WTC11 (cell line): Measurements from ENCODE around the gene NXN. TPM values are rescaled to one million over a fixed set of nuclear protein-coding genes. Genes with fewer than 3 reads are reported as not detected.

Source experiments
- ATF1 ChIP-seq: sonication (generic); formaldehyde crosslinking; IDR thresholded peaks from 2 replicates; pipeline ENCODE4 v1.8.1; 2023; ENCODE audit warnings: mild to moderate bottlenecking, moderate library complexity, missing genetic modification reagents
- CBFB ChIP-seq: sonication (generic); formaldehyde crosslinking; IDR thresholded peaks from 2 replicates; pipeline ENCODE4 v1.8.1; 2022; ENCODE audit warnings: mild to moderate bottlenecking, low read depth, missing genetic modification reagents
- ETV6 ChIP-seq: sonication (generic); formaldehyde crosslinking; IDR thresholded peaks from 2 replicates; pipeline ENCODE4 v1.8.1; 2022; ENCODE audit warnings: mild to moderate bottlenecking, missing genetic modification reagents
- GABPB1 ChIP-seq: sonication (generic); formaldehyde crosslinking; IDR thresholded peaks from 2 replicates; pipeline ENCODE4 v1.8.1; 2023; ENCODE audit warnings: mild to moderate bottlenecking, missing genetic modification reagents
- IRF2 ChIP-seq: sonication (generic); formaldehyde crosslinking; IDR thresholded peaks from 2 replicates; pipeline ENCODE4 v1.8.0; 2022; ENCODE audit warnings: low read depth, missing genetic modification reagents, borderline replicate concordance
- JAZF1 ChIP-seq: fragments of 250-450 bp; sonication (Bioruptor Pico); IDR thresholded peaks from 2 replicates; pipeline ENCODE4 v1.9.0; 2021; ENCODE audit warnings: moderate library complexity, mild to moderate bottlenecking, inconsistent platforms
- JUN ChIP-seq: sonication (generic); formaldehyde crosslinking; IDR thresholded peaks from 2 replicates; pipeline ENCODE4 v1.8.0; 2023; ENCODE audit warnings: mild to moderate bottlenecking, missing genetic modification reagents
- KAT7 ChIP-seq: sonication (generic); formaldehyde crosslinking; IDR thresholded peaks from 2 replicates; pipeline ENCODE4 v1.8.1; 2023; ENCODE audit warnings: missing genetic modification reagents, mild to moderate bottlenecking, borderline replicate concordance
- NFYB ChIP-seq: sonication (generic); formaldehyde crosslinking; conservative IDR thresholded peaks from 2 replicates; pipeline ENCODE4 v1.8.0; 2022; ENCODE audit warnings: low read depth, missing genetic modification reagents
- NR1H2 ChIP-seq: sonication (generic); formaldehyde crosslinking; IDR thresholded peaks from 2 replicates; pipeline ENCODE4 v1.9.0; 2021; ENCODE audit warnings: mild to moderate bottlenecking, moderate library complexity, missing genetic modification reagents
- OVOL2 ChIP-seq: fragments of 250-450 bp; sonication (Bioruptor Pico); IDR thresholded peaks from 2 replicates; pipeline ENCODE4 v1.9.0; 2021; ENCODE audit warnings: mild to moderate bottlenecking, borderline replicate concordance
- PRRX2 ChIP-seq: fragments of 250-450 bp; sonication (Bioruptor Pico); IDR thresholded peaks from 2 replicates; pipeline ENCODE4 v1.8.0; 2021; ENCODE audit warnings: mild to moderate bottlenecking
- SMAD3 ChIP-seq: sonication (generic); formaldehyde crosslinking; IDR thresholded peaks from 2 replicates; pipeline ENCODE4 v1.8.0; 2022; ENCODE audit warnings: missing genetic modification reagents, mild to moderate bottlenecking, borderline replicate concordance
- SOX15 ChIP-seq: fragments of 250-450 bp; sonication (Bioruptor Pico); IDR thresholded peaks from 2 replicates; pipeline ENCODE4 v1.9.0; 2021; ENCODE audit warnings: mild to moderate bottlenecking
- SP1 ChIP-seq: sonication (generic); formaldehyde crosslinking; conservative IDR thresholded peaks from 2 replicates; pipeline ENCODE4 v1.8.1; 2022; ENCODE audit warnings: missing genetic modification reagents
- TEAD4 ChIP-seq: sonication (generic); formaldehyde crosslinking; IDR thresholded peaks from 2 replicates; pipeline ENCODE4 v1.8.0; 2022; ENCODE audit warnings: mild to moderate bottlenecking, missing genetic modification reagents
- TP53 ChIP-seq: sonication (generic); formaldehyde crosslinking; IDR thresholded peaks from 2 replicates; pipeline ENCODE4 v1.8.1; 2023; ENCODE audit warnings: mild to moderate bottlenecking, missing genetic modification reagents
- ZNF396 ChIP-seq: fragments of 250-450 bp; sonication (Bioruptor Pico); IDR thresholded peaks from 2 replicates; pipeline ENCODE4 v1.8.0; 2021; ENCODE audit warnings: mild to moderate bottlenecking, moderate library complexity, borderline replicate concordance
- ZNF423 ChIP-seq: fragments of 250-450 bp; sonication (Bioruptor Pico); IDR thresholded peaks from 2 replicates; pipeline ENCODE4 v2.1.2; 2022; ENCODE audit warnings: mild to moderate bottlenecking, moderate library complexity
- total RNA-seq: library from RNA; stranded (reverse); gene quantifications from 3 replicates; pipeline ENCODE4 v1.2.3, GENCODE V29; 2021
- TF ChIP-seq, protein P1 (sequence below): sonication (generic); formaldehyde crosslinking; IDR thresholded peaks from 2 replicates; pipeline ENCODE4 v1.8.1; 2023; ENCODE audit warnings: mild to moderate bottlenecking, moderate library complexity, missing genetic modification reagents
- TF ChIP-seq, protein P2 (sequence below): fragments of 250-450 bp; sonication (Bioruptor Pico); conservative IDR thresholded peaks from 2 replicates; pipeline ENCODE4 v1.9.0; 2021; ENCODE audit warnings: mild to moderate bottlenecking
- TF ChIP-seq, protein P3 (sequence below): sonication (generic); formaldehyde crosslinking; IDR thresholded peaks from 2 replicates; pipeline ENCODE4 v1.8.1; 2023; ENCODE audit warnings: mild to moderate bottlenecking, missing genetic modification reagents, moderate library complexity
- TF ChIP-seq, protein P4 (sequence below): fragments of 250-450 bp; sonication (Bioruptor Pico); IDR thresholded peaks from 2 replicates; pipeline ENCODE4 v2.1.2; 2022; ENCODE audit warnings: mild to moderate bottlenecking, moderate library complexity
- TF ChIP-seq, protein P5 (sequence below): sonication (generic); formaldehyde crosslinking; IDR thresholded peaks from 2 replicates; pipeline ENCODE4 v1.8.1; 2022; ENCODE audit warnings: low read depth, missing genetic modification reagents, borderline replicate concordance
- TF ChIP-seq, protein P6 (sequence below): sonication (generic); formaldehyde crosslinking; IDR thresholded peaks from 2 replicates; pipeline ENCODE4 v1.8.0; 2022; ENCODE audit warnings: mild to moderate bottlenecking, missing genetic modification reagents
- TF ChIP-seq, protein P7 (sequence below): sonication (generic); formaldehyde crosslinking; IDR thresholded peaks from 2 replicates; pipeline ENCODE4 v1.8.1; 2023; ENCODE audit warnings: mild to moderate bottlenecking, missing genetic modification reagents, borderline replicate concordance

Gene NXN
- total RNA-seq, 1 experiment from 2014 or later = 96.8 TPM

DNA sequence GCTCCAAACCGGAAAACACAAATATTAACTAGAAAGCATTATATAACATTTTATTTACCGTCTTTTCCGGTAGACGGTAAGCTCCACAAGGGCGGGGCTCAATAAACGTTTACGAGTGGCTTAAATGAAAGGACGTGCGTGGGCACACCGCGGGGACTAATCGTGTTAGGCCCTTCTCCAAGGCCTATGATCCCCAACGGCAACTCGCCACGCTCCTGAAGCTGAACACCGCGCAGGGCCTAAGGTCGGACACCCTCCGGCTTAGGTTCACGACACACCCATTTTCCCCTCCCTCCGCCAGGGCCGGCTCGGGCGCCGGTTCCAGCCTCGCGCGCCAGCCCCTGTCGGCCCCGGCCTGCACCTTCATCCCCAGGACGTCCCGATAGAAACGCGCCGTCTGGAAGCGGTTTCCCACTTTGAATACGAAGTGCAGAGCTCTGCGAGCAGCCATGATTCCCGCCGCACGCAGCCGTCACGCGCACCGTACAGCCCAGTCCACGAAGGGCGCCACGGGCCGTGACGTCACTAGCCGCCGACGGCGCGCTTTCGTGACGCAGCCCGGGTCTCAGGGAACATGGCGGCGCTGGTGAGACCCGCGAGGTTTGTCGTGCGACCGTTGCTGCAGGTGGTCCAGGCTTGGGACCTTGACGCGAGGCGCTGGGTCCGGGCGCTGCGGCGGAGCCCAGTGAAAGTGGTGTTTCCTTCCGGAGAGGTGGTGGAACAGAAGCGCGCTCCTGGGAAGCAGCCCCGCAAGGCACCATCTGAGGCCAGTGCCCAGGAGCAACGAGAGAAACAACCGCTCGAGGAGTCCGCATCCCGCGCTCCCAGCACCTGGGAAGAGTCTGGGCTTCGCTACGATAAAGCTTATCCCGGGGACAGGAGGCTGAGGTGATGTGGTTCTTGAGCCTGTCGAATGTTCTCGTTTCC, 197.5 kb downstream of the NXN start, which contains the start of the genes GLOD4 and MRM3 (continued):
- TF ChIP-seq NR1H2 (no peak), JUN (CRISPR knock-in tag) (no peak), TP53 (CRISPR knock-in tag) (peak; percentile 92), SP1 (CRISPR knock-in tag) (peak; percentile 85), SMAD3 (CRISPR knock-in tag) (peak; percentile 94), GABPB1 (peak; percentile 51; the same call in 1 of the 2 replicates), KAT7 (no peak), ZNF396 (CRISPR knock-in tag) (no peak), IRF2 (CRISPR knock-in tag) (no peak), CBFB (CRISPR knock-in tag) (no peak), OVOL2 (no peak), PRRX2 (CRISPR knock-in tag) (no peak), ETV6 (CRISPR knock-in tag) (peak; percentile 82; the same call in 1 of the 2 replicates), NFYB (CRISPR knock-in tag) (peak; percentile 51; the same call in 1 of the 2 replicates), ATF1 (CRISPR knock-in tag) (peak; percentile 100; the same call in 1 of the 2 replicates), JAZF1 (CRISPR knock-in tag) (no peak), ZNF423 (CRISPR knock-in tag) (no peak), SOX15 (no peak), TEAD4 (CRISPR knock-in tag) (no peak)
- TF ChIP-seq, protein P1, sequence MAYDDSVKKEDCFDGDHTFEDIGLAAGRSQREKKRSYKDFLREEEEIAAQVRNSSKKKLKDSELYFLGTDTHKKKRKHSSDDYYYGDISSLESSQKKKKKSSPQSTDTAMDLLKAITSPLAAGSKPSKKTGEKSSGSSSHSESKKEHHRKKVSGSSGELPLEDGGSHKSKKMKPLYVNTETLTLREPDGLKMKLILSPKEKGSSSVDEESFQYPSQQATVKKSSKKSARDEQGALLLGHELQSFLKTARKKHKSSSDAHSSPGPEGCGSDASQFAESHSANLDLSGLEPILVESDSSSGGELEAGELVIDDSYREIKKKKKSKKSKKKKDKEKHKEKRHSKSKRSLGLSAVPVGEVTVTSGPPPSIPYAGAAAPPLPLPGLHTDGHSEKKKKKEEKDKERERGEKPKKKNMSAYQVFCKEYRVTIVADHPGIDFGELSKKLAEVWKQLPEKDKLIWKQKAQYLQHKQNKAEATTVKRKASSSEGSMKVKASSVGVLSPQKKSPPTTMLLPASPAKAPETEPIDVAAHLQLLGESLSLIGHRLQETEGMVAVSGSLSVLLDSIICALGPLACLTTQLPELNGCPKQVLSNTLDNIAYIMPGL (CRISPR knock-in tag) = peak; percentile 95
- TF ChIP-seq, protein P2, sequence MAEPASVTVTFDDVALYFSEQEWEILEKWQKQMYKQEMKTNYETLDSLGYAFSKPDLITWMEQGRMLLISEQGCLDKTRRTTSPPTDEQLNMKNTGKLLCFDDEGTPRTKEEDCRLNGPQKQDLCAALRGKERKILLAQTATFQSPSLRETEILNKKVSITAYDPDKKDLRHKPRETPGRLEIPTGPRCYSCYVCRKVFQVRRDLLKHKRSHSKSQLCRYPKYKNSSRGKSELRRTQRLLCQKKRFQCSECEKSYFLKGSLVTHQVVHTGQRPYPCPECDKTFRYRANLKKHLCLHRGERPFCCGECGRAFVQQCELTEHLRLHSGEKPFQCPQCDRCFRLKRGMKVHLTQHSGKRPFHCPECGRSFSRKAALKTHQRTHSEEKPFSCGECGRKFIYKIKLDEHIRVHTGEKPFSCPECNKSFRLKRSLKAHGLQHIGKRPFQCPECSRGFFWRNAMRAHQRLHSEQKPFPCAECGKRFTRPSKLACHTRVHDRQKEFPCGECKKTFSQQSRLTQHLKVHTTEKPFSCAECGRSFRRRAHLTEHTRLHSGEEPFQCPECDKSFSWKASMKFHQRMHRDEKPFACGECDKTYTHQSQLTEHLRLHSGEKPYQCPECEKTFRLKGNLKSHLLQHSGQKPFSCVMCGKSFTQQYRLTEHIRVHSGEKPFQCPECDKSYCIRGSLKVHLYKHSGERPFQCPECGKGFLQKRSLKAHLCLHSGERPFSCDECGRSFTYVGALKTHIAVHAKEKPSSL (CRISPR knock-in tag) = no peak
- TF ChIP-seq, protein P3, sequence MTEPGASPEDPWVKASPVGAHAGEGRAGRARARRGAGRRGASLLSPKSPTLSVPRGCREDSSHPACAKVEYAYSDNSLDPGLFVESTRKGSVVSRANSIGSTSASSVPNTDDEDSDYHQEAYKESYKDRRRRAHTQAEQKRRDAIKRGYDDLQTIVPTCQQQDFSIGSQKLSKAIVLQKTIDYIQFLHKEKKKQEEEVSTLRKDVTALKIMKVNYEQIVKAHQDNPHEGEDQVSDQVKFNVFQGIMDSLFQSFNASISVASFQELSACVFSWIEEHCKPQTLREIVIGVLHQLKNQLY (CRISPR knock-in tag) = 0 out of 2 replicates have a peak, but pooled peaks have one; percentile 72
- TF ChIP-seq, protein P4, sequence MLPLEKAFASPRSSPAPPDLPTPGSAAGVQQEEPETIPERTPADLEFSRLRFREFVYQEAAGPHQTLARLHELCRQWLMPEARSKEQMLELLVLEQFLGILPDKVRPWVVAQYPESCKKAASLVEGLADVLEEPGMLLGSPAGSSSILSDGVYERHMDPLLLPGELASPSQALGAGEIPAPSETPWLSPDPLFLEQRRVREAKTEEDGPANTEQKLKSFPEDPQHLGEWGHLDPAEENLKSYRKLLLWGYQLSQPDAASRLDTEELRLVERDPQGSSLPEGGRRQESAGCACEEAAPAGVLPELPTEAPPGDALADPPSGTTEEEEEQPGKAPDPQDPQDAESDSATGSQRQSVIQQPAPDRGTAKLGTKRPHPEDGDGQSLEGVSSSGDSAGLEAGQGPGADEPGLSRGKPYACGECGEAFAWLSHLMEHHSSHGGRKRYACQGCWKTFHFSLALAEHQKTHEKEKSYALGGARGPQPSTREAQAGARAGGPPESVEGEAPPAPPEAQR = no peak
- TF ChIP-seq, protein P5, sequence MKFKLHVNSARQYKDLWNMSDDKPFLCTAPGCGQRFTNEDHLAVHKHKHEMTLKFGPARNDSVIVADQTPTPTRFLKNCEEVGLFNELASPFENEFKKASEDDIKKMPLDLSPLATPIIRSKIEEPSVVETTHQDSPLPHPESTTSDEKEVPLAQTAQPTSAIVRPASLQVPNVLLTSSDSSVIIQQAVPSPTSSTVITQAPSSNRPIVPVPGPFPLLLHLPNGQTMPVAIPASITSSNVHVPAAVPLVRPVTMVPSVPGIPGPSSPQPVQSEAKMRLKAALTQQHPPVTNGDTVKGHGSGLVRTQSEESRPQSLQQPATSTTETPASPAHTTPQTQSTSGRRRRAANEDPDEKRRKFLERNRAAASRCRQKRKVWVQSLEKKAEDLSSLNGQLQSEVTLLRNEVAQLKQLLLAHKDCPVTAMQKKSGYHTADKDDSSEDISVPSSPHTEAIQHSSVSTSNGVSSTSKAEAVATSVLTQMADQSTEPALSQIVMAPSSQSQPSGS = no peak
- TF ChIP-seq, protein P6, sequence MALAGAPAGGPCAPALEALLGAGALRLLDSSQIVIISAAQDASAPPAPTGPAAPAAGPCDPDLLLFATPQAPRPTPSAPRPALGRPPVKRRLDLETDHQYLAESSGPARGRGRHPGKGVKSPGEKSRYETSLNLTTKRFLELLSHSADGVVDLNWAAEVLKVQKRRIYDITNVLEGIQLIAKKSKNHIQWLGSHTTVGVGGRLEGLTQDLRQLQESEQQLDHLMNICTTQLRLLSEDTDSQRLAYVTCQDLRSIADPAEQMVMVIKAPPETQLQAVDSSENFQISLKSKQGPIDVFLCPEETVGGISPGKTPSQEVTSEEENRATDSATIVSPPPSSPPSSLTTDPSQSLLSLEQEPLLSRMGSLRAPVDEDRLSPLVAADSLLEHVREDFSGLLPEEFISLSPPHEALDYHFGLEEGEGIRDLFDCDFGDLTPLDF (CRISPR knock-in tag) = no peak
- TF ChIP-seq, protein P7, sequence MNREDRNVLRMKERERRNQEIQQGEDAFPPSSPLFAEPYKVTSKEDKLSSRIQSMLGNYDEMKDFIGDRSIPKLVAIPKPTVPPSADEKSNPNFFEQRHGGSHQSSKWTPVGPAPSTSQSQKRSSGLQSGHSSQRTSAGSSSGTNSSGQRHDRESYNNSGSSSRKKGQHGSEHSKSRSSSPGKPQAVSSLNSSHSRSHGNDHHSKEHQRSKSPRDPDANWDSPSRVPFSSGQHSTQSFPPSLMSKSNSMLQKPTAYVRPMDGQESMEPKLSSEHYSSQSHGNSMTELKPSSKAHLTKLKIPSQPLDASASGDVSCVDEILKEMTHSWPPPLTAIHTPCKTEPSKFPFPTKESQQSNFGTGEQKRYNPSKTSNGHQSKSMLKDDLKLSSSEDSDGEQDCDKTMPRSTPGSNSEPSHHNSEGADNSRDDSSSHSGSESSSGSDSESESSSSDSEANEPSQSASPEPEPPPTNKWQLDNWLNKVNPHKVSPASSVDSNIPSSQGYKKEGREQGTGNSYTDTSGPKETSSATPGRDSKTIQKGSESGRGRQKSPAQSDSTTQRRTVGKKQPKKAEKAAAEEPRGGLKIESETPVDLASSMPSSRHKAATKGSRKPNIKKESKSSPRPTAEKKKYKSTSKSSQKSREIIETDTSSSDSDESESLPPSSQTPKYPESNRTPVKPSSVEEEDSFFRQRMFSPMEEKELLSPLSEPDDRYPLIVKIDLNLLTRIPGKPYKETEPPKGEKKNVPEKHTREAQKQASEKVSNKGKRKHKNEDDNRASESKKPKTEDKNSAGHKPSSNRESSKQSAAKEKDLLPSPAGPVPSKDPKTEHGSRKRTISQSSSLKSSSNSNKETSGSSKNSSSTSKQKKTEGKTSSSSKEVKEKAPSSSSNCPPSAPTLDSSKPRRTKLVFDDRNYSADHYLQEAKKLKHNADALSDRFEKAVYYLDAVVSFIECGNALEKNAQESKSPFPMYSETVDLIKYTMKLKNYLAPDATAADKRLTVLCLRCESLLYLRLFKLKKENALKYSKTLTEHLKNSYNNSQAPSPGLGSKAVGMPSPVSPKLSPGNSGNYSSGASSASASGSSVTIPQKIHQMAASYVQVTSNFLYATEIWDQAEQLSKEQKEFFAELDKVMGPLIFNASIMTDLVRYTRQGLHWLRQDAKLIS (CRISPR knock-in tag) = no peak
